Pulmonary artery endothelial cell (primary cell): ENCODE measurements around the gene CARMIL1. TPM values are rescaled to one million over a fixed set of nuclear protein-coding genes. Genes with fewer than 3 reads are reported as not detected.
"Not testable (repeated sequence)": the region's sequence is repeated elsewhere in the genome, so short reads cannot be mapped to it uniquely, and the experiment has no call there.

Experiments used
- DNase-seq: peaks from one replicate; pipeline ENCODE4 v3.0.0-alpha.2; 2011; ENCODE audit warnings: low read depth, low spot score
- total RNA-seq: library from RNA; depleted of rRNA; stranded (reverse); fragments of >200 nt; gene quantifications from 2 replicates; pipeline ENCODE4 v1.2.3, GENCODE V29; 2014

The CARMIL1 gene
- total RNA-seq, 1 donor from 2014 or later = 6.1 TPM

DNA sequence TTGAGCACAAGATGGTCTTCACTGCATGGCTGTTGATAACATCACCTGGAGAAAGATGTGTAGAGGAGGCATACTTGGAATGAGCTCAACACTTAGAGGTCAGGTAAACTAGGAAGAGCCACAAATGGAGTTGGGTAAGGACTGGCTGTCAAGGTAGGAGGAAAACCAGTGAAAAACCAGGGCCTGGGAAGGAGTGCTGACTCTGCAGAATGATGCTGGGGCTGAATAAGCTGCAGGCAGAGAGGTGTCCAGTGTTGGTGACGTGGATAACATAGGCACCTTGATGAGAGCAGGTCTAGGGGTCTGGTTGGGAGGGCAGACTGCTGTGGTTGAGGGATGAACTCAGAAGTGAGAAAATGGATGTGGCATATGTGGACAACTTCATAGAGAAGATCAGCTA, 160.2 kb downstream of the CARMIL1 start:
- no peak for DNase-seq

DNA sequence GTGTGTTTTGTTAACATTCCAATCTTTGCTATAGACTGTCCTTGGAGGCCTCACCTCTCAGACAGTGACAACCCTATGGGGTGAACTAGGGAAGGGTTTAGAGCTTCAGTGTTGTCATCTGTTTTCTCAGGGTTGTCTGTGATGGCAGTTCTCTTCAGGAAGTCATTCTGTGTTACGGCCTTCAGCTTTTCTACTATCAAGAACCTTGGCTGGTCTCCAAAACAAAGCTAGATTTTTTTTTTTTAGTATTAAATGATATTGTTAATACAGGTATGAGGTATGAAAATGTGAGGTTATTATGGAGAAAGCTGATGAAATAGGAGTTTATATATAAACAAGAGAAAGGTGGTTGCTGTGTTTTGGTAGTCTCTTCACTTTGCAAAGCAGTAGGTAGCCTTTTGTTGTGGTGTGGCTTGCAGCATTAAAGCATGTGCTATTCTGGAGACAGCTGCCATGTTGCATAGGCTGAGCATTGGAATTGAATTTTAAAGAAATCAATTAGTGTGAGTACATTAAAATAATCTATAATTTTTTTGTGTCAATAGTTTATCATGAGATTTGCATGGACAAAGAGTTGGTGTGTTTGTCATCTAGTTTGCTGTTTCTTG, 162.6 kb downstream of the CARMIL1 start:
- DNase-seq = no peak

DNA sequence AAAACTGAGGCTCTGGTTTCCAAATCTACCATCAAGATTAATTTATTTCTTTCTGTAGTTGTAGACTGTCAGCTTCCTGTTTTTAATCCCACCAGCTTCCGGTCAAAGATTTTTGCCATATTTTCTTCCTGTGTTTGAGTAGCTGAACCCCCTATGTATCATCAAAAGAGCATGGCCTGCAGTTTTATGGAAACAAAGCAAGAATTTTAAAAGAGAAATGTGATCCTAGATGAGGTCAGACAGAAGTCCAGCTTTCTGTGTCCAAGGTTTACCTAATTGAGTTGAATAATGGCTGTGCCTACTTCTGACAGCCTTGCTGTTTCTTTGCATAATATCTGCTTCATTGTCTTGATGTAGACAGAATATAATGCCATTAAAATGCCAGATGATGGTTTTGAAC, 163.7 kb downstream of the CARMIL1 start:
- no peak for DNase-seq

DNA sequence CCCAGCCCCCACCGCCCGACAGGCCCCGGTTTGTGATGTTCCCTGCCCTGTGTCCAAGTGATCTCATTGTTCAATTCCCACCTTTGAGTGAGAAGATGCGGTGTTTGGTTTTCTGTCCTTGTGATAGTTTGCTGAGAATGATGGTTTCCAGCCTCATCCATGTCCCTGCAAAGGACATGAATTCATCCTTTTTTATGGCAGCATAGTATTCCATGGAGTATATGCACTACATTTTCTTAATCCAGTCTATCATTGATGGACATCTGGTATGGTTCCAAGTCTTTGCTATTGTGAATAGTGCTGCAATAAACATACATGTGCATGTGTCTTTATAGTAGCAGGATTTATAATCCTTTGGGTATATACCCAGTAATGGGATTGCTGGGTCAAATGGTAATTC, 165.3 kb downstream of the CARMIL1 start:
- DNase-seq = not testable (repeated sequence)

DNA sequence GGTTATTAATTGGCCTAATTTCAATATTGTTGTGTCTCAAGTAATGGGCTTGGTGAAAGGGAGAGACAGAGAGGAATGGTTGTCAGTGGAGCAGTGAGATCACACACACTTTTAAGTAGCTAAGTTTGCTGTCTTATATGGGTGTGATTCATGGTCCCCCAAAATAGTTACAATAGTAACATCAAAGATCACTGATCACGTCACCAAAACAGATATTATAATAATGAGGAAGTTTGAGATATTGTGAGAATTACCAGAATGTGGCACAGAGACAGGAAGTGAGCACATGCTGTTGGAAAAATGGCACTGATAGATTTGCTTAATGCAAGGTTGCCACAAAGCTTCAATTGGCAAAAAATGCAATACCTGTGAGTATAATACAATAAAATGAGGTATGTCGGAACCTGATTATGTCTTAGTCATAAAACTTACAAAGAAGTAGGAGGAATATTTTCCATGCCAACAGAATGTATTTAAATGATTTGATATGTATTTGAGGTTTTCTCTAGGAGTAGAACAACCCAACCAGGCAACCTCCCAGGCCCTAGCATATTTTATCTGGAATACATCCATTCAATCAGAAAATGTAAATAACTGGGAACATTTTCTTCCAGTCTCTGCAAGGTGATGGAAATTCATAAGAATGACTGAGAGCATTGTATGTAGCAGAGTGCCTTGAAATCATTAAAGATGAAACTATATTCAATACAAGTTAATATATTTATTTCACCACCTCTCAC, 167.8 kb downstream of the CARMIL1 start:
- DNase-seq = no peak

DNA sequence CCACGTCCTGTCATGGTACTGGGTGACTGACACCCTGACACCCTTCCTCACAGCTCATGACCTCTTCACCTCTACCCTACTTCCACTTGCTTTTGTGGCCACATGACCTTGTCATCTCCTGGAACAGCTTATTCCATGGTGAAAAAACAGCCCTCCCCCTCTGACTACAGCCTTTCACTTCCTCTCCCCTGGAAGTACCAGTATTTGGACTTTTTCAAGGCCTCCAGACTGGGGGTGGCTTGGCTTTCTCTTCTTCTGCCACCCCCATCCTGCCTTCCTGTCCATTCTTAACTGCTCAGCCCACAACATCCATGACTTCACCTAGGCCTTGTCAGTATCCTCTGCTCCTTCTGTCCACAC, 168.4 kb downstream of the CARMIL1 start:
- no peak for DNase-seq

DNA sequence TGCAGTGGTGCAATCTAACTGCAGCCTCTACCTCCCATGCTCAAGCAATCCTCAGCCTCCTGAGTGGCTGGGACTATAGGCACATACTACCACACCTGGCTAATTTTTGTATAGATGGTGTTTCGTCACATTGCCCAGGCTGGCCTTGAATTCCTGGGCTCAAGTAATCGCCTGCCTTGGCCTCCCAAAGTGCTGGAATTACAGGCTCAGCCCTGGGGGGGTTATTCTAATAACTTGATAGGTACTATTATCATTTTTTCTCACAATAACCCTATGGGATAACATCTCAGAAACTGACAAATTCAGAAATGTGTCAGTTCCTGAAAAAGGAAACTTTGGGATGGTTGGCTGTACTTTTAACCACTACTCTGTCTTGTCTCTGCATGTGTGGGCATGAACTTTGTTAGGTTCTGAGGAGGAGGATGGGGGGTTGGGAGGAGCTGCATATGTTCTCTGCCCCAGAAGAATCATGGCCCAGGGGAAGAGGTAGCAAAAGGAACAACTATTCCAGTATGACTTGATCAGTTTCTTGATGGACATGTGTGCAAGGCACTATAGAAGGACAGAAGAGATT, 169.9 kb downstream of the CARMIL1 start:
- no peak for DNase-seq

DNA sequence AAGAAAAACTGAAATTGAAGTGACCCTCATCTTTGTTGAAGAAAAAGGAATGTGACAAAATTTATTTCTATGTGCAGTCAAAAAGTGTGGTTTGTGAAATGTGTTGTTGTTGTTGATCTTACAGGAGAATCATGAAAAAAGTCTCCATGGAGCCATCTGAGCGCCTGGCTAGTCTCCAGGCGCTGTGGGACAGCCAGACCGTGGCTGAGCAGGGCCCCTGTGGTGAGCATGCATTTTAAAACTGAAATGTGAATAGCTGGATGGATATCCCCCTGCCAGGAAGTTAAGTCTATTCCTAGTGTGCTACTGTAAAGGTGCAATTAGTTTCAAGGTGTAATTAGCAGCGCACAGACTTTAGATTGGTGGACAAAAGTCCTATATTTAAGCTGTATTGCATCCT, 170.6 kb downstream of the CARMIL1 start:
- no peak for DNase-seq

DNA sequence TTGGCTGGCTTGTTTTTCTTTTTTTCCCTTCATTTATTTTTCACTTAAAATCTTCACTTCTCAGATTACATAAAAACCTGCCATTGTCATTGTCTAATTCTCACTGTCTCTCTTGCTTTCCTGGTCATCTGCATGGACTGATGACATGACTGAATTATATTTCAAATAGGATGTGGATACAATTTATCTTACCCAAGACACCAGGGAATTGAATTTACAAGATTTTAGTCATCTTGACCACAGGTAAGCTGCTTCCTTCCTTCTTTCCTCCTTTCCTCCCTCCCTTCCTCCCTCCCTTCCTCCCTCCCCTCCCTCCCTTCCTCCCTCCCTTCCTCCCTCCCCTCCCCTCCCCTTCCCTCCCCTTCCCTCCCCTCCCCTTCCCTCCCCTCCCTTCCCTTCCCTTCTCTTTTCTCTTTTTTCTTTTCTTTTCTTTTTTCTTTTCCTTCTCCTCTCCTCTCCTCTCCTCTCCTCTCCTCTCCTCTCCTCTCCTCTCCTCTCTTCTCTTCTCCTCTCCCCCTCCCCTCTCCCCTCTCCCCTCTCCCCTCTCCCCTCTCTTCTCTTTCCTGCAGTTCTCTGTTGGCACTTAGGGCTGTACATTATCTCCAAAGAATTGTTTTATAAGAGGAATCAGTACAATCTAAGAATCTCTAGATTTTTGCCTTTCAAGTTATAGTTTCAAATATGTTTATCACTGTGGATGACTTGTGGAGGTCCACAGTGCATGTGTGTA, 171.5 kb downstream of the CARMIL1 start:
- no peak for DNase-seq

DNA sequence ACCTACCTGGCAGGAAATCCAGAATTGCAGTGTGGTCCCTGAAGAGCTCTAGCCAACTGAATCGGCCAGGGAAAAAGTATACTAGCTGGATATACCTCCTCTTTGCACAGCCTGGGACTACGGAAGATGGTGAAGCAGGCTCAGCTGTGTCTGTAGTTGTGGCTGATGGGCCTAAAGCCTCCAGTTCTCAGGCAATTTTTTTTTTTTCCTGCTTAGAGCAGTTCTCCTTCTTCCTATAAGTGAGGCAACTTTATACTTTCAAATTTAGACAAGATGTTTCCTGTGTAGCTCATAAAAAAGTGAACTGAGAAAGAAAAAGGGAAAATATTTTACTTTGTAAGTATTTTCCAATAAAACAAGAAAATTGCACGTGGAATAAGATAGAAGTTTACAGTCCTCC, 172.9 kb downstream of the CARMIL1 start:
- no peak for DNase-seq

DNA sequence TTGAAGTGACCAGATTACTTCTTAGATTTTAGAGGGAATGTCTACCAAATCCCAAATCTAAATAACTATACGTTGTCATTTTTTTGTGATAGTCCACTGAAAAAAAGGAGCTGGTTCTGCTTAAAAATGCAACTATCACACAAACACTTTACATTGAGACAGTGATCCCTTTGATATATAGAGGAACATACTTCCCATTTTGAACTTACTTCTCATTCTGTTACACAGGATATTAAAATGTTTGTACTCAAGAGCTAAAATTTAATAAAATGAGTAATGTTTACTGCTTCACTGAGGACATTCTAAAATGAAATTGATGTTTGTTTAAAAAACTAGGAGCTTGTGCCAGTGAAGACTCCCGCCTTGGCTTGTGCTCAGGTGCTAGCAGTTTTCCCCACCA, 174.1 kb downstream of the CARMIL1 start:
- DNase-seq = no peak

DNA sequence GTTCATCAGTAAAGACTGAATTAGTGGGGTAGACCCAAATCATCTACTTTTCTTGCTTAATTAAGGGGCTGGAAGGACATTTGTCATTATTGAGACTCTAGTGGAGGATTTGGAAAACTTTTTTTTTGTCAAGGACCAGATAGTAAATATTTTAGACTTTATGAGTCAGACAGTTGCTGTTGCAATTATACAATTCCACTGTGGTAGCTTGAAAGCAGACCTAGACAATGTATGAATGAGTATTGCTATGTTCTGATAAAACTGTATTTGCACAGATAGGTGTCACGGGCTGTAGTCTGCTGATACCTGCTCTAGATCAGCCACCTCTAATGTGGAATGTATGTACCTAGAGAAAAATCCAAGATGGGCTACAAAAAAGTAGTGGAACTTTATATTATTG, 175.0 kb downstream of the CARMIL1 start:
- no peak for DNase-seq

DNA sequence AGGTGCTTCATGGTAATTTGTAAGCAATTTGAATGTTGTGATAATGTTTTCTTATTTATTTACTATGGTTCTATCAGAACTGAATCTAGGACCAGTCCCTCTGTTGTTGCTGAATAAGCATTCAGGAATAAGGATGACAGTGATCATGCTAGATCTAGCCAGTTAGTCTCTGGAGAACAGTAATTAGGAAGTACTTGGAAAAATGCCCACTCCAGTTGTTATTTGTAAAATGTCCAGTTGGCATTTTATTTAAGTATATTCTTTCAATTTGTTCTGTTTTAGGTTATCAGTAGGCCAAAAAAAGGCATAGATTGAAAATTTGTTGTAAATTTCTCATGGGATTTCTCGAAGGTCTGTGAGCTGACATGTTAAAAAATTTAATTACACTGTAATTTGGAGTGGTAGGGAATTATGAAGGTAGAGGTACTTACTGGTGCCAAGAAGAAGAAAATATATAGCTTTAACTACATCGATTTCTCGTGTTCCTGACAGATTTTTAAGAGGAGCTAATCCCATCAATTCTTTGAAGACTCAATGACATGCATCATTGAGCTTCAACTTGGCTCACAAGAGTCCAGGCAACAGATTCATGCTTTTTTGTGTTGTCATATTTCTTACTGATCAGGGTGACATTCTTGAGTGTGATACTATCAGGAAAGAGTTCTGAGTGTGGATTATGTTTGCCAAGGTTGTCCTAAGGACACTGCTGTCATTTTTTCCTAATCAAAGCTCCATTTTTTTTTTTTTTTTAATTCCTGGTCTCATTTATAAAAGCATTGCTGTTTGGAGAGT, 177.3 kb downstream of the CARMIL1 start:
- DNase-seq = no peak

DNA sequence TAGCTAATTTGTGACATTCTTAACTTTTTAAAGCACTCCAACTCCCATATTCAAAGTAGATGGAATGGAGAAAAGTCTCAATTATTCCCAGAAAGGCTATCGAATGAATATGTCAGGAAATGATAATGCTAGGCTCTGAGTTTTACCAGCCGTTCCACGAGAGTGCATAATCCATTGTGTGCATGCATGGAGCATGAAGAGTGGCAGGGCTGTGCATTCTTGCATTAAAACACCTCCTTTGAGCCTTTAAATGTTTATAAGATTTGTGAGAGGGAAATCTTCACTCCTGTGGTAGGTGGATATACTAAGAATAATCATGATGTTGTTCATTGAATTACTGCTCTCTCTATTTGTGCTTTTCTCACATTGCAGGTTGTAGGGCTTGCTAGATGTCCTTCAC, 178.3 kb downstream of the CARMIL1 start:
- no peak for DNase-seq

DNA sequence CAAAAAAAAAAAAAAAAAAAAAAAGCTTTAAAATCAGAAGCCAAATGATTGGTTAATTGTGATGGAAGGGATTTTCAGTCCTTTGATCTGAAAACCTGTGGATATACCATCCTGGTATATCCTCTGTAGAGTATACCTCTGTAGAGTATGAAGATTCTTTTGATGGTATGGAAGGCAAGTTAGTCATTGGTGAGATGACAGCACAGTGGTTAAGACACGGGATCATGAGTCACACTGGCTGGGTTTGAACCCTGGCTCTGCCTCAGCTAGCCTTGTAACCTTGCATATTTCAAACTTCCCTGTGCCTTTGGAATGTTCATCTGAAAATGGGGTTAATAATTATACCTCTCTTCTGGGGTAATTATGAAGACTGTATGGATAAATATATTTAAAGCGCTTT, 179.3 kb downstream of the CARMIL1 start:
- no peak for DNase-seq

DNA sequence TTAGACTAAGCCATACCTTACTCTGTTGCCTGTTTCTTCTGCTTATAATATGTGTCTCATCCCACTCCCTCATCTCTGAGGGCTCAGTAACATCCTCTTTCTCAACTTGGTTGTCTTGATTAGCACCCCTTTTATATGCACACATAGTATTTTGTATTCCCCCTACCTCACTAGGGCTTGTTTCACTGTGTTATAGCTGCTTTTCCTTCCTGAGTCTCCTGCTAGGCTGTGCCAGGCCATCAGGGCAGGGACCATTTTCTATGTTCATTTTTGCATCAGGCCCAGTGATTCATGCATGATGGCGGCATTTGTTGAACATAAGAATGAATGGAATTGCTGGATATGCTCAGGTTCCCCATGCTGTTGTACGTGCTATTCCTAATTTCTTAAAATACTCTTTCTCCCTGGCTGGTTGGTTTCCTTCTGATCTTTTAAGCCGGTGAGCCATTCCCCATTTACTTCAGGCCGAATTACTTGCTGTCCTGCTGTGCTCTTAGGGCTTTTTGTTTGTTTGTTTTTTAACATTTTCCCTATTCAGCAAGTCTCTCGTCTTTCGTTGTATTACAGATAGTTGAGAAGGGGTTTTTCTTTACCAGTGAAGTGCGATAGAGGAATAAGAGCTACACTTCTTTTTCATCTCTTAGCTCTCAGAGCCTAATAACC, 183.2 kb downstream of the CARMIL1 start:
- no peak for DNase-seq

DNA sequence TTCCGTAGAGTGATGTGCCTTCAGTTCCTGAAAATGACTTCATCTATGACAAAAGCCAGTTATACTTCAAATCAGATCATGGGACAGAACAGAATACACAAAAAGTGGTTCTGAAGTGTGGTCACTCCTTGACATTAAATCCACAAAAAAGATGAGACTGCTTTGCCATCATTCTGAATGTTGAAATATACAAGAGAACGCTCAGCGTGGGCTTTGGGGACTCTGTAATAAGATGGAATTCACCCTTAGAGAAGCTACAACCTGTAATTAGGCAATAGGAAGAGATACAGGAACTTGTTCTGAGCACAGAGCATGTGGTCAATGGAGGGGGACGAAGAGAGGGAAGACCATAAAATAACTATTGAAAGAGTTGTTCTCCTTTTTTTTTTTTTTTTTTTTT, 184.3 kb downstream of the CARMIL1 start:
- no peak for DNase-seq

DNA sequence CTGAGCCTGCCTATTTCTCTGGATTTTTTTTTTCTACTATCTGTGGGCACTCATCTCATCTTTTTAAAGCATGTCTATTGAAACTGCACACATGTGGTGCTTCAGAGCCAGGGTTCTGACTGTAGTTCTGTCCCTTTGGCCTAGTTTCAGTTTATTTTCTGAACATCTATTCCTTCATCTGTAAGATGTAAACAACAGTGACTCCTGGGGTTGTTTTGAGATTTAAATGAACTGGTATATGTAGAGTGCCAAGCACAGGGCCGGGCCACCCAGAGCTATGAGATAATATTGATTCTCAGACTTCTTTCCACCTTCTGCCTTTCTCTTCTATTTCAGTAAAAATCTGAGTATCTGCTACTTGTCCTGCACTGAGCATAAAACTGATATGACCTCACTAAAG, 185.1 kb downstream of the CARMIL1 start:
- no peak for DNase-seq

DNA sequence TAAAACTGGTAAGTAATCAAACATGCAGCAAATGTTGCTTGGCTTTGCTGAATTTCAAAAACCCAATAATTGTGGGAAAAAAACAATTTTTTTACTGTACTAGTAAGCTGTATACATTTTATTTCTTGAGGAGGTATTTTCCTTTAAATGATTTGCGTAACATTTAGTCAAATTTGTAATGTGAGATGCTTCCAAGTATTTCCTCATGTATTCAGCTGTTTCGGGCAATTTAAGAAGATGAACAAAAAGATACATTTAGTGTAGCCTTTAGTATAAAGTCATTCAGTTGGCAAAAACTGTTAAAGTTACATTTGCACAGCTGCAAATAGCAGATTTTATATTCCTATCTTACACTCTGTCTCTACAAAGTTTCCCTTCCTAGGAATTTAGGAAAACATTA, 186.8 kb downstream of the CARMIL1 start:
- DNase-seq = no peak

DNA sequence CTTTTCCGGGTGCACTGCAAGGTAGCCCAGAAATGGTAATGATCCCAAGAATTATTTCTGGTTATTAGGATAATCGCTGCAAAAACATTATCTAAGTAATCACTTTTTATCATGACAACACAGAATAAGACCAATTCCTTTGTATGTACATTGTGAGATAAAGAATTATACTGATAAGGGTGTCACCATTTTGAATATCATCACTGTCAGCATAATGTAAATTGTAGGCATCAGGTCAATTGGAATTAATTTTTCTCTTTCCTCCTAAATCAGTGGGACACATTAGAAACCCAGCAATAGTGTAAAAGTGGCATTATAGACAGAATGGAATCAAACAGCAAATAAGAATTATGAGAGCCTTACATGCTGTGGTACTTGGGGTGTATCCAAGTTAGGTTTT, 189.7 kb downstream of the CARMIL1 start:
- DNase-seq = no peak

DNA sequence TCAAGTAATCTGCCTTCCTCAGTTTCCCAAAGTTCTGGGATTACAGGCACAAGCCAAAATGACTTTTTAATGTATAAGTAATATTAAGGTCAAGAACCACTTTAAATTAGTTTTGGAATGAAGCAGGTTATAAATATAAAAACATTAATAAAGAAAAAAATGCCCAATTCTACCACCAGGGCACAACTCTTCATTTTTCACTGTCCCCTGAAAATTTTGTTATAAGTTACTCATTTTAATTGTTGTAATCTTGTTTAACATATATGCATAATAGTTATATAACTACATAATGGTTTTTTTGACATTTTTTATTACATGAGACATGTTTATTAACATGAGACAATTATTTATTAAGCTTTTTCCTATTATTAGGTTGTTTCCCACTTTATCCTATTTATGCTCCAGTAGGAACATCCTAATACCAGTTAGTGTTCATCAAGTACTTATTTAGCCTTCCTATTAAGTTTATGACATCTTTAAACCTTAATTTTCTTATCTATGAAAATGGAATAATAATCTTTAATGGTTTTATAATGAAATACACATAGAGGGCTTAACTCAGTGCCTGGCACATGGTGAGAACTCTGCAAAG, 190.7 kb downstream of the CARMIL1 start:
- DNase-seq = no peak
